KOPT-K1 (cell line): ENCODE results near the gene IFNA14.

ENCODE experiments used
- H3K27ac ChIP-seq: fragments of 200-600 bp; sonication (generic); 2 replicates; pipeline ENCODE4 v1.5.1; 2016; ENCODE audit warnings: antibody characterized with exemption, mild to moderate bottlenecking, low read depth, low read length; ENCODE audit not compliant: poor library complexity, severe bottlenecking
- H3K36me3 ChIP-seq: fragments of 200-600 bp; sonication (generic); 2 replicates; pipeline ENCODE4 v1.5.1; 2017; ENCODE audit warnings: antibody characterized with exemption, mild to moderate bottlenecking, low read length, moderate library complexity; ENCODE audit not compliant: insufficient read depth
- H3K9me3 ChIP-seq: fragments of 200-600 bp; sonication (generic); 2 replicates; pipeline ENCODE4 v1.5.1; 2017; ENCODE audit warnings: antibody characterized with exemption, low read length, mild to moderate bottlenecking; ENCODE audit not compliant: insufficient read depth, poor library complexity, severe bottlenecking

IFNA14 gene

DNA sequence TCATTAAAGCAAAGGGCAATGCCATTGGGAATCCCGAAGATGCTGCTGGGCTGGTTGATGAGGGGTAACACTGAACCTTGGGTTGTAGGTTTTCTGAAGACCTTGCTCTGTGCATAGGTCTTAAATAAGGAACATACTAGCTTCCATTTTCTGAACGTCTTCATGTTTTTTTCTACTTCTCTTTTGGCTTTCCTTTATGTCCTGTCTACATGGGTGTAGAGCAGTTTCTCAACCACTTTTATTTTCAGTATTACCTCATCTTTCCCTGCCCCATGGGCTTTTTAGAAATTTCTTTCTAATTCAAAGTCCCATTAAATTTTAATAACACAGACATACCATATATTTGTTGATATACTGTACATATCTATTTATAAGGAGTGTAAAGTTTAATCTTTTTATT lies at the start of gene IFNA14:
Gene IFNA14, minus strand, starts transcription at position 95 of the 400 bp plus-strand sequence. Its CDS starts 70 bp downstream, at position 25.
- no peaks in the 10 kb centered on the region for H3K36me3 ChIP-seq
- no peak within 1 kb of the TSS for H3K27ac ChIP-seq
- H3K9me3 ChIP-seq, result no peaks in the 10 kb centered on the region

DNA sequence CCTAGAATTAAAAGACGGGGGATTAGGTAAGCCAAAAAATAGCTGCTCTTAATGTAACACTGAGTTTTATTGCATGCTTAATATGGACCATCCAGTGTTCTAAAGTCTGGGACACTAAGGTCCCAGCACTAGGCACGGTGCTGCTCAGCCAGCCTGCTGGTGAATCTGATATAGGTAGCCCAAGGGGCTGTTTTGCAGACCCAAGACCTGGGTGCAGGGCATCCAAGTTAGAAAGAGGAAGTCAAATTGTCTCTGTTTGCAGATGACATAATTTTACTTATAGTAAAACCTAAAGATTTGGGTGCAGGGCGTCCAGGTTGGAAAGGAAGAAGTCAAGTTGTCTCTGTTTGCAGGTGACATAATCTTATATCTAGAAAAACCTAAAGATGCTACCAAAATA lies 47.5 kb upstream of the IFNA14 start:
- Histone ChIP-seq H3K9me3 (no peaks in the 10 kb centered on the region), H3K27ac (no peak overlapping the region), H3K36me3 (no peaks in the 10 kb centered on the region)

DNA sequence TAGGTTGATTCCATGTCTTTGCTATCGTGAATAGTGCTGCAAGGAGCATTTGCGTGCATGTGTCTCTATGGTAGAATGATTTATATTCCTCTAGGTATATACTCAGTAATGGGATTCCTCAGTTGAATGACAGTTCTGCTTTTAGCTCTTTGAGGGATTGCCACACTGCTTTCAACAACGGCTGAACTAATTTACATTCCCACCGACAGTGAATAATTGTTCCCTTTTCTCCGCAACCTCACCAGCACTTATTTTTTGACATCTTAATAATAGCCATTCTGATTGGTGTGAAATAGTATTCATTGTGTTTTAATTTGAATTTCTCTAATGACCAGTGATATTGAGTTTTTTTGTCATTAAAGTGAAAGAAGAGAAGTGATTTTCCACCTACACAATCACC lies 46.9 kb upstream of the IFNA14 start:
- Histone ChIP-seq H3K36me3 (no peaks in the 10 kb centered on the region), H3K9me3 (no peaks in the 10 kb centered on the region), H3K27ac (no peak overlapping the region)

DNA sequence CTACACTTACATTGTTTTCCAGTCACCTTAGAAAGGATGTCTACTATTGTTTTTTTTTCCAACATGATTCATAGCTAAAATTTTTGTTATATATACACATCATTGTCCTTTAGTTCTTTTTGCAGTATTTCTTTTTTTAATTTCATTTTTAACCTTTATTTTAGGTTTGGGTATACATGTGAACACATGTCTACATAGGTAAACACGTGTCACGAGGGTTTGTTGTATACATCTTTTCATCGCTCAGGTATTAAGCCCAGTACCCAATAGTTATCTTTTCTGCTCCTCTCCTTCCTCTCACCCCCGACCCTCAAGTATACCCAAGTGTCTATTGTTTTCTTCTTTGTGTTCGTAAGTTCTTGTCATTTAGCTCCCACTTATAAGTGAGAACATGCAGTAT lies 46.3 kb upstream of the IFNA14 start:
- Histone ChIP-seq H3K9me3 (no peaks in the 10 kb centered on the region), H3K36me3 (no peaks in the 10 kb centered on the region), H3K27ac (no peak overlapping the region)

DNA sequence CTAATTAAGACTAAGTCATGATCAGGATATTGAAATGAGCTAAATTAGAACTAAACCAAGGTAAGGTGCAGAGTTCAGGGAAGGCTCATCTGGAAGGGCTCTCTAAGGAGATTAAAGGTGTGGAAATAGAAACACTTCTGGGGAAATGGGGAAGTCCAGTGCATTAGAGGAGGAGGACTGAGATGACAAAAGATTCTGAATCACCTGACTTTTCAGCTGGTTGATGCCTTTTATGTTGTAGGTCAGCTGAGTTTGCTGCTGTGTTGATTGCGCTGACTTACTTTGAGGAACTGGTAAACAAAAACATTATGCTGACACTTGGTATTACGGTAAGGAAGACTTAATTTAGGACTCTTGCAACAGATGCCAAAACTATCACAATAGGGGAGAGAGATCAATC lies 41.5 kb upstream of the IFNA14 start:
- Histone ChIP-seq H3K9me3 (no peaks in the 10 kb centered on the region), H3K27ac (no peak overlapping the region), H3K36me3 (no peaks in the 10 kb centered on the region)

DNA sequence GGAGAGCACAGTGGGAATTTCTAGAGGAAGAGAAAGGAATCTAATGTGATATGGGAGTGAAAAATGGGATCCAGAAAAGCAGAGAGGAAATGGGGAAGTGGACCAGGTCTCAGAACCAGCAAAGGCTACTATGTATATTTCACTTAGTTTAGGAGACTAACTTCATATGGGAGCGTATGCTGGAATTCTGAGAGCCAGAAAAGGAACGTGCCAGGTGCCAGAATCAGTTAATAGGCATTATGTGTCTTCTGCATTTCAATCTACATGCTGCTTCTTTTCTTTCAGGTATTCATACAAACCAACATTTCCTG lies 28.5 kb upstream of the IFNA14 start:
- Histone ChIP-seq H3K9me3 (no peaks in the 10 kb centered on the region), H3K27ac (no peak overlapping the region), H3K36me3 (no peaks in the 10 kb centered on the region)

DNA sequence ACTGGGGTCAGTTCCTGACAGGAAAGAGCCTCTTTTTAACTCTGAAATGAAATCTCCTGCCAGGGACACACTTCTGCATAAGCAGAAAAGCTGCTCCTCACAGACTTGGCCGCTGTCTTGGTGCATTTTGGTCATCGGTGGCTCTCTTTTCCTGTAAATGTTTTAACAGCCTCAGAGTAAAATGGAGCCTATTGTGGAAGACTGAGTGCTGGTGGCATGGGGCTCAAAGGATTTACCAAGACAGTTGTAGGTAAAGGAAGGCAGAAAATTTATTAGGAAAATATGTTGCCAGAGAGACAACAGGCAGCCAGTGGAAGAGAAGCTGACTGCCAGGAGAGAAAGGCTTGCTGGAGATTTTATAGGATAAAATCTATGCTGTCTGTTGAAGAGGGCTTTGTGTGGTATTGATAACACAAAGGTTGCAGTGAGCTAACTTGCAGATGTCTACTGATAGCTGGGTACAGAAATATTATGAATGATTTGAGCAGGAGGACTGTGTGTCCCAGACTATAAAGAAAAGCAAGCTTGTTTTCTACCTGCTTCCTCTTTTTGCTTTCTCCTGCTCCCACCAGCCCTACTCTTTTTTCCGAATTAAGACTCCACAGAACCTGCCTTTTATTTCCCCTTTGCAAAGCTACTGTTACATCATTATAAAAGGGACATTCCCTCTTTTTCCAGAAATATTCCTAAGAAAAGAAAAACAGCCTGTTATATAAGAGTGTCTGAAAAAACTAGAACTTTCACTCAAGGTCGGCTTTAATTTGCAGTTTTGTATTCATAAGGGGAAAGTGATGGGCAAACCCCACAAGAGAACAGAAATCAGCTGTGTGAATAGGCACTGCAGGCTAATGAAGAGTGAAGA lies 27.9 kb upstream of the IFNA14 start:
- Histone ChIP-seq H3K36me3 (no peaks in the 10 kb centered on the region), H3K27ac (no peak overlapping the region), H3K9me3 (no peaks in the 10 kb centered on the region)

DNA sequence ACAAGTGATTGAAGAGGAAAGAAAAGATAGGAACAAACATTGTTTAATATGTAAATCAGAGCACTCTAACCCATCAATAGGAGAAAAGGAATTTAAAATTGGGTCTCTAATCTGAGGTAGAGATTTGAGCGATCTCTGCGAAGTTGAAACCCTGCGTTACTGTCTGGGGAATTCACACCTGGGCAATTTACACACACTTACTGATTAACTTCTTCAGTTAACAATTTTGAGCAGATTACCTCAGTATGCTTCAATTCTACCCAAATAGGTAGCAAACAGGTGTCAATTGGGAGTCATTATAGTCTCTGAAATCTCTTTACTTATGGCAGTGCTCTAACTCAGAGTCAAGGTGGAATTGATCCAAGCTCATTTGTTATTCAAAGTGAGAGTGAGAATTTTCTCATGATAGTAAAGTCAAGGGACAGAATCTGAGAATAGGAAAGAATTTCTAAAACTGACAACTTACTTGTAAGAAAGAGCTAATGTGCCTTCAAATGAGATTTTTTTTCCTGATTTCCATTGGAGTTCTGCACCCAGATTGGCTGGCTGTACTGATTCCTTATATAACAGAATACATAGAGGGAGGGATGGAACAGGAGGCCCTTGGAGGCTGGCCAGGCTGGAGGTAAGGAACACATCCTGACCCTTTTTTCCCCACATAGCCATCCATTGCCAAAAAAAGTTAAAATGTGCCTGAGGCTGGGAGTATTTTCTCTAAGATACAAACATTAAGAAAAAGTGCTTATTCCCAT lies 27.1 kb upstream of the IFNA14 start:
- Histone ChIP-seq H3K9me3 (no peaks in the 10 kb centered on the region), H3K36me3 (no peaks in the 10 kb centered on the region), H3K27ac (no peak overlapping the region)

DNA sequence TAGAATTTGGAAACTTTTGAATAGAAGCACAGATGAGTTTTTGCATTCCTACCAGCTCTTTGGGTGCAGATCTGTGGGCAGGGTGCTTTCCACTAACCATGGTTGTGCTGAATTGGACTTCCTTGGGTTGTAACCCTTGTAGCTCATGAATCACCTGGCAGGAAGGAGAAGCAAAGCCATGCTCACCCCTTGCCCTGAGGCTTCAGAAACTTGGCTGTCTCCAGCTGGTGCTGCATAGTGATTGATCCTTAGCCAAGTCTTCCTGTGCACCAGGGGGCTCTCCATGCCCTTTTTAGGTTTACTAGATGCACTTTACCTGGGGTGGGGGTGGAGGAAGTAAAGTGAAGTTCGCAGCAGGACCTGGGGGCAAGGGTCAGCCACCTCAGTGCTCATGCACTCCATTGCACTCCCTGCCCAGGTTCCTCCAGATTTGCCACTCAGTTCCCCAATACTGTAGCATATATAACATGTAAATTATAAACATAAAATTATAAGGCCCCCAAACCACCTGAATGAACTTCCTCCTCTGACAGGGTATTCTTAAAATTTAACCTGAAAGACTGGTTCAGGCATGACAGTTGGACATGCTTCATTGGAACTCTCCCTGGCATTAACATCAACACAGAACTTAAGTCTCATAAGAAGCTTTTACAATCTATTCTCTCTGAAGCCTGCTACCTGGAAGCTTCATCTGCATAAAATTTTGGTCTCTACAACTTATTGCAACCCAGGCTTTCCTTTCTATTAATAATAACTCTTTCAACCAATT lies 25.8 kb upstream of the IFNA14 start:
- Histone ChIP-seq H3K9me3 (no peaks in the 10 kb centered on the region), H3K27ac (no peak overlapping the region), H3K36me3 (no peaks in the 10 kb centered on the region)

DNA sequence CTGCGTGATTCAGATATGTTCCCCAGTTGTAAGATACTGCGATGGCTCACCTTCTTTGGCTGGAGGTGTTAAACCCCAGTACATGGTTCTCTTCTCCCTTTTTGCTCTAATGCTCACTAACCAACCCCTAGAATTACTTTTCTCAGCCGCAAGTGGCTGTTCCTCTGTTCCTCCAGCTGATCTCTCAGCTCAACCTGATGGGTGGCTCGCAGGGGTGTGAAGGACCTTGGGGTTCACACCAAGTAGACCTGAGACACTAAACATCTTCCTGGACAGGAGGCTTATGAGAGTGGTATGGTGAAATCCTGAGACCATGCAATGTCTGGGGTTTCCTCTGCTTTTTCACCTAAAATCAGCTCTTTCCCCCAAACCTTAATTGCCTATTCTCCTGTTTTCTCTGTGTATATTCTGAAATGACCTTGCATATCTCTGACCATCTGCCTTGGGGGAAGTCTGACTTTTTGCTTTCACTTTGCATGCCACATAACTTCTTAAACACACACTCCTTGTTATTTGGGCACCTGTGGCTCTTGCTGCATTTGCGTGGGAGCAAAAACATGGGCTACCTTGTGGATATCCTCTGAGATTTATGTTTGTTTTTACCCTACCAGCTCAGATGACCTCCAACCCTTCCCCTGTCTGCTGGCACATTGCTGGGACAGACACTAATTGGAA lies 15.9 kb upstream of the IFNA14 start:
- Histone ChIP-seq H3K36me3 (no peaks in the 10 kb centered on the region), H3K9me3 (no peaks in the 10 kb centered on the region), H3K27ac (no peak overlapping the region)

DNA sequence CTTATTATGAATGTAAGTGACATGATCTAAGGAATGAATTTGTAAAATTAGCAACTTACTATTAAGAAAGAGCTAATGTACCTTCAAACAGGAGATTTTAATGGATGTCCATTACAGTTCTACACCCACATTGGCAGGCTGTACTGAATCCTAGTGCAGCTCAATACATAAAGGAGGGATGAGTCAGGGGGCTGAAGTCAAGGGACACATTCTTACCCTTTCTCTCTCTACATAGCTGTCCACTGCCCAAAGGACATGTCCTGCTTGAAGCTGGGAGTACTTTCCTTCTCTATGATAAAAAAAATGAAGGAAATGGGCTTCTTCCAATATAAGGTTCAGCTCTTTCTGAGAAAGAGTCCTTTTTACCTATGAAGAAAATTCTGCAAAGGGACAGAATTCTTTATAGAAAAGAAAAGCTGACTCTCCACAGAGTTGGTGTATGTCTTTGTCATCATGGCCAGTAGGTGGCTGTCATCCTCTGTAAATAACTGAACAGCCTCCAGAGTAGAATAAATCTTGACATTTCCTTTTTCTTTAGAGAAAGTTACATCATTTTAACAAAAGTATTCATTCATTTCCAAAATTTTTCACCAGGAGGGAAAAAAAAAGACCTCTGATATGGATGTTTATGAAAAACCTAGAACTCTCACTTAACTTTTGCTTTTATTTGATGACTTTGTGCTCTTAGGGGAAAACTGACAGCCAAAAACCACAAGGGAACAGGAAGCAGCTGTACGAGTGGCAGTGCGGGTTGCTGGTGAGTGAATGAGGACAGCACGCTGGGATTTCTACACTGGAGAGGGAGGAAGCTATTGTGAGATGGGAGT lies 13.1 kb upstream of the IFNA14 start:
- Histone ChIP-seq H3K27ac (no peak overlapping the region), H3K36me3 (no peaks in the 10 kb centered on the region)

DNA sequence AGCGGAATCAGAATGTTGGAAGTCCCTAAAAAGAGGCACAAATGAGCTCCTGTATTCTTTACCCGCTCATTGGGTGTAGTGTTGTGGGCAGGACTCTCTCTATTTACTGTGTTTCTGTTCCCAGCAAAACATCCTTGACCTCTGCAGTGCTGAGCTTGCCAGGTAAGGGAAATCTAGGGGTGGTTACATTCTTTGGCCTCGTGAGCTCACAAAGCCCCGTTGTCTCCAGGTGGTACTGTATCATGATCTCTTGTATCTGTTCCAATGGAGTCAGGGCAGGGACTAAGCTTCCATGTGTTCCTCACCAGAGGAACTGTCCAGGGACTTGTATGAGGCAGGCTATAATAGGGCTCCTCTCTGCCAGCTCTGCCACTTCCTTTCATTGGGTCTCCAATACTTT lies 11.8 kb upstream of the IFNA14 start:
- Histone ChIP-seq H3K36me3 (no peaks in the 10 kb centered on the region), H3K27ac (no peak overlapping the region), H3K9me3 (no peaks in the 10 kb centered on the region)

More for the DNA sequence above, 13.1 kb upstream of the IFNA14 start:
- no peaks in the 10 kb centered on the region for H3K9me3 ChIP-seq

DNA sequence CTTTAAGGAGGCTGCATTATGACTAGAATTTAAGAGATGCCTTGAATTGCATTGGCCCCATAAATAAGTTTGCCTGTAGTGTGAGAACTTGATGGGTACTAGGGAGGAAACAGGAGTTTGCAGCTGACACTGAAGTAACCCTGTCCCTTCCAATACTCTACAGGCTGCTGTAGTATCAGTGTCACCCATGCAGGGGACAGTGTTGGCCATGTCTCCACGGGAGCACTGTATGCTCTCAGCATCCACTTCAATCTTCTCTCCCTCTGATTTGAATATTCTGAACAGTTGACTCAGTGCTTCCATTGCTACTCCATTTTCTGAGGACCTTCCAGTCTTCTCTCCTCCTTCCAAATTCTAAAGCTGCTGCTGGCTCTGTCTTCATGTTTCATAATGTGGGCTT lies 11.4 kb upstream of the IFNA14 start:
- no peaks in the 10 kb centered on the region for H3K9me3 ChIP-seq
- no peak overlapping the region for H3K27ac ChIP-seq
- H3K36me3 ChIP-seq, result no peaks in the 10 kb centered on the region

DNA sequence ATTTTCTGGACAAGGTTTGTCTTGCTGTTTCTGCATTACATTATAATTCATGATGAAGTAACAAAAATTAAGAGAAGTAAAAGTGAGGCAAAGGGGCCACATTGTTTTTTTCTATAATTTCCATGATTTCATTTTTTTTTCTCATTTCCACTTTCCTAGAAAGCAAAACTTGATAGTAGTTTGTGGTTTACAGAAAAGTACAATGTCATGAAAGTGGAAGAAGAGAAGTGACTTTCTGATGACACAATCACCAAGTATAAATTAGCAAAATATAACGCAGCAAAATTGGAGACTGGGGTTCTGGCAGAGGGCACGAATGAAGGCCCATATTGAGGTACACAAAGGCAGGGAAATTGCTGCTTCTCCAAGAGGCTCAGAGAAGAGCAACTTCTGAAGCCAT lies 5.0 kb upstream of the IFNA14 start:
- Histone ChIP-seq H3K27ac (no peak overlapping the region), H3K9me3 (no peaks in the 10 kb centered on the region), H3K36me3 (no peaks in the 10 kb centered on the region)
